IPS DF 4.7 (cell line): ENCODE data around the gene WHRN.

Experiments
- DNase-seq: peaks from one replicate; pipeline ENCODE4 v3.0.0-alpha.2; 2013; ENCODE audit warnings: low spot score; ENCODE audit errors: extremely low read depth

WHRN gene

GRCh38 chr9:114493521-114494184 is 11.6 kb downstream of the WHRN start:
- no peak for DNase-seq

- no peak for DNase-seq
Measured at GRCh38 chr9:114492991-114493390, 12.3 kb downstream of the WHRN start.

DNA sequence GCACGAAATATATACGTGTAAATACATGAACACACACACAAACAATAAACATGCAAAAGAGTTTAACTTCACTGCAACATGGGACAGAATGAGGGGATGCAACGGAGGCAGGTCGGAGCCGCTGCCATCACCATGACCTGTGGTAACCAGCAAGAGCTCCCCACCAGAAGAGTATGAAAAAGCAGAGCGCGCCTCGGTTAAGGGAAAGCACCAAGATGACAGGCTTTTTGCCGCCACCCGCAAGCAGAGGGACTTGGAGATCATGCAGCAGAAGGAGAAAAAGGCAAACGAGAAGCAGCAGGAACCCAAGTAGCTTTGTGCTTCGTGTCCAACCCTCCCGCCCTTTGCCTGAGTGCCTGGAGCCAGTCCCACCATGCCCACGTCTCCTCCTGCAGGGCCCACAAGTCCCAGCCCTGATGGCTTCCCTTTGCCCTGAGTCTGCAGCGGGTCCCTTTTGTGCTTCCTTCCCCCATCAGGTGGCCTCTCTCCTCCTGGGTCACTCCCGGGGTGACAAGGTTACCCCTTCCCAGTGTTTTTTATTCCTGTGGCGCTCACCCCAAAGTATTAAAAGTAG is 13.8 kb downstream of the WHRN start:
- DNase-seq, result no peak

DNA sequence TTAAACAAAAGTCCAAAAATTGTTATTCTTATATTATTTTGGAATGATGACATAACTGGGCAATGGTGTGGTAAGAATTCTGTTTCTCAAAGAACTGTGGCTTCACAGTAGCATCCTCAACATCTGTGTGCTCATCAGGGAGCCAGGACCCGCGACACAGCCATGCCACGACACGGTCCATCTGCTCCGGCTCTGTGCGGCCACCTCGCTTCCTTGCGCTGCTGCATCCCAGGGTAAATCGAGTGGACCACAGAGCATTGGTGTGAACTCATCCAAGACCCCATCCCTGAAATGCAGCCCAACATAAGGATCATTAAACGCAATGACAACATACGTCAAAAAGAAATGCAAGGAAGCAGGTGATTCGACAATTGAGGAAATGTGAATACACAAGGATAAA is 15.3 kb downstream of the WHRN start:
- no peak for DNase-seq

DNA sequence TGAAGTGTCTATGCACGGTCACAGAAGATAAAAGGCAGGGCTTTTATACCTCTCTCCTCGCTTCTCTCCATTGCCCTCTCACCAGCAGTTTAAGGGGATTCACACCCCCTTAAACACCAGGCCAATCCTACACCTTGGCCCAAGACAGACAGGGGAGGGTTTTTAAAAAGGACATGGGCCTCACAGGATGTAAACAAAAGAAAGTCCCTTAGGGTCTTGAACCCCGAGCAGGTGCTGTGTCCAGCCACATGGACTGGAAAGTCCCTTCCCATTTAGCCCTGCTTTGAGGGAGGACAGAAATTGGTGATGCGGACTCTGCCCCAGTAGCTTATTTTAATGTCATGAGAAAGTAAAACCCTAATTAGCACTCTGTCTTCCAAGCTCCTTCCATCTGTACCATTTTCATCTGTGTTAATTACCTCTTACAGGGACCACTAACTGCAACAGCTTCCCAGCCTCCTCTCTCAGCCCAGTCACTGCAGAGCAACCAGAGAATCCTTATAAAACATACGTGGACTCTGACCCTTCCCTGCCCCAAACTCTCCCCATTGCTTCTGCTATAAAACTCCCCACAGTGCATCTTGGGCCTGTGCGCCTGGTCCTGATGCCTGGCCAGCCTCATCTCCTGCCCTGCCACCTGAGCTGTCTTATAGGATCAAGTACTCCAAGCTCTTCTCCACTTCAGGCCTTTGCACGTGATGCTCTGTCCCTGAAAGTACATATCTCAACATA is 16.7 kb downstream of the WHRN start:
- no peak for DNase-seq

- no peak for DNase-seq
Measured at GRCh38 chr9:114487607-114488300, 17.5 kb downstream of the WHRN start.

DNA sequence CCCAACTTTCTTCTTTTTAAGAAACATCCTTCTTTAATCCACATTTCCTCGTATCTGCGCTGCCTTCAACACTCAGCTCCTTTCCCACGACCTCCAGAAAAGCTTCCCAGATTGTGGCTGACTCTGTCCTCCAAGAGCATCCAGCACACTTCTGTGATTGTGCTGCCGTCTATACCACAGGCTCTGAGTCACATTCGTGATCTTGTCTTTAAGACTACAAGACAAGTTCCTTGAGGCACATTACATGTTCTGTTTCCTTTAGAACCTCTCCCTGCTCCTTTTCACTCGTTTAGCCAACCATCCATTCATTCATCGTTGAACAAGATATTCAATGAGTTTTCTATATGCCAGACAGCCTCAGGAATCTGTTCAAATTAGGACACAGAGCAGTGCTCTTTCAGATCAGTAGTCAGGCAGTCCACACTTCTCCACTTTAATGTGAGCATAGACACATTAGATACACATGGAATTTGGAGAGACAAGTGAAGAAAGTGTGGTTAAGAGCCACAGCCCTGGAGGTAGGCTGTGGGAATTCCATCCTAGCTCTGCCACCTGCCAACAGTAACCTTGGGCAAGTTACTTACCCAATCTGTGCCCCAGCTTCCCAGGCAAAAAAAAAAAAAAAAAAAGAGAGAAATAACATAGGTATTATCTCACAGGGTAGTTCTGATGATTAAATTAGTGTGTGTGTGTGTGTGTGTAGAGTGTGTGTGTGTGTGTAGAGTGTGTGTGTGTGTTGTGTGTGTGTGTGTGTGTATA is 18.9 kb downstream of the WHRN start:
- DNase-seq, result no peak

- DNase-seq, result no peak
Measured at GRCh38 chr9:114484854-114485443, 20.3 kb downstream of the WHRN start.

DNA sequence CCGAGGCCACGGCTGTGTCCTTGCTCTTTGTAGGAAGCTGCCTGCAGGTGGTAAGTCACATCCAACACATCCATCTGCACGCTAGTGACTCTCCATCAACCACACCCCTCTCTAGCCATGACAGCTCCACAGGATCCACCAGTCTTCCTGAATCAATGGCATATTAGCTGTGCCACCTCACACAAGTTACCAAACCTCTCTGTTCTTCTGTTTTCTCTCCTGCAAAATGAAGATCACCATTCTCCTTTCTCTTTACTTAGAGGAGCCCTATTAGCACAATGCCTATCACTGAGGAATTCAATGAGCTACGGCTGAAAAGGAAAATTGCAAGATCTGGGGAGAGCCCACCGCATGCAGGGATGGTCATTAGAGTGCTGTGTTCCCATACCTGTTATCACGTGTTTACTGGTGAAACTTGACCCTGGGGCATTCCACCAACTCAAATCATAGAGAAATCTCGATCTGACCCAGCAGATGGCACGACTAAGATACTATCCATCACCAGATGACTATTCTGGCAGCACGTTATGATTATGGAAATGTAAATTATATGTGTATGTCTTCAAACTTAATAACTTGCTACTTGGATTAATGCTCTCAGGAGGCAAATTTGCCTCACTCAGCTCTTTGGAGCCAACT is 20.9 kb downstream of the WHRN start:
- DNase-seq, result no peak

DNA sequence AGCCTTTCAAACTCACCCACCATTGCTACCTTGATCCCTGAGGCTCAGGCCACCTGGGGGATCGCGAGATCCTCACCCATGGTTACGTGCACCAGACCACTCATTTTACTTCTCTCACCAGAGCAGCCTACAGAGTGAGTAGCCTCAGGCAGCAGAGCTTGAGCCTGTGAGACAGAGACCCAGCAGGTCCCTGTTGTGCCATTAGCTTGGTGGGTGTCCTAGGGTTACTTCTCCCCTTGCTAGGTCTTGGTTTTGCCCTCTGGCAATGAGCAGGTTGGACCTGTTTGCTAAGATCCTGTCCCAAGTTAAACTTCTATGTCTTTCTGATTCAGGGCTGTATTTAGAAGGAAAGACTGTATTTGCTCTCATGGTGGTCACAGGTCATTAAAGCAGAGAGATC is 21.8 kb downstream of the WHRN start:
- DNase-seq, result no peak

- DNase-seq, result no peak
Measured at GRCh38 chr9:114482593-114482992, 22.7 kb downstream of the WHRN start.

DNA sequence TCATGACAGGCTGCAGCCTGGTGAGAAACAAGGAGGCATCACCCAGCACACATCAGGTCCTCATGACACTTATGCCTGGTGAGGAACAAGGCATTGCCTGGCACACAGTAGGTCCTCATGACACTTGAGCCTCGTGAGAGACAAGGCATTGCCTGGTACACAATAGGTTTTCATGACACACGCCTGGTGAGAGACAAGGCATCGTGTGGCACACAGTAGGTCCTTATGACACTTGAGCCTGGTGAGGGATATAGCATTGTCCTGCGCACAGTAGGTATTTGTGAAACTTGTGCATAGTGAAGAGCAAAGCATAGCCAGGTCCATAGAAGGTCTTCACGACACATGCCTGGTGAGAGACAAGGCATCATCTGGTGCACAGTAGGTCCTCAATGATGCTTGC is 23.5 kb downstream of the WHRN start:
- DNase-seq, result no peak

- DNase-seq, result no peak
Measured at GRCh38 chr9:114480746-114481435, 24.4 kb downstream of the WHRN start.

DNA sequence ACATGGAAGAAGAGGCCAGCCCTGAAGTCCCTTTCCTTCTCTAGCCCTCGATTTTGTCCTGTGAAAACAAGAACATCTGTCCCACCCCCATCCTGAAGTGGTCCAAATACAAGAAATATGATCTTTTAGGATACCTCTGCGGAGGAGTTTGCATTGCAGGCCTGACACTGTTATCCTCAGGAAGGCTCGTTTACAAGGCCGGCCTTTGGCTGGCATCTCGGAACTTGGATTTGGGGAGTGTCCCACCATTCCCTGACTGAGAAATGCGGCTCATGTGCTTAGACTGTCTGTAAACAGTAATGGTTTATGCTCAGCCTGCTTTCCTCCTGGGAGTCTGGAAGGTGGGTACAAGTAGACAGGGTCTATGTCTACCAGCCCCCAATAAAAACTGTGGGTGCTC is 26.4 kb downstream of the WHRN start:
- no peak for DNase-seq

GRCh38 chr9:114478459-114478858 is 26.8 kb downstream of the WHRN start:
- DNase-seq, result no peak

DNA sequence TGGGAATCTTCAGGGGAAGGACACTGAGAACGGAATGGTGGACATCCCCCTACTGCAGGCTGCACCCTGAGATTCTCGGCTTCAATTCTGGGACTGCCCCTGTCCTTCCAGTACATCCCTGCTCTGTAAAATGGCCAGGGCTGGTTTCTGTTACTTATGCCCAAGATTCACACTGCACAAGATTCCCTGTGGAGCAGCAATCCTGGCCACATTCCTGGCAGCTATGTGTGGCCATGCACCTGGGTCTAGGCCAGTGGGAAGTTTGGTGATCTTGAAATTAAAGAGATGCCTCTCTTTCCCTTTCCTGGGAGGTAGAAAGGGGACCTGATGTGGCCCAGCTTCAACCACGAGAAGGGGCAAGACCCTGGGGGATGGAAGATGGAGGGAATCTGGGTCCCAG is 27.6 kb downstream of the WHRN start:
- no peak for DNase-seq

DNA sequence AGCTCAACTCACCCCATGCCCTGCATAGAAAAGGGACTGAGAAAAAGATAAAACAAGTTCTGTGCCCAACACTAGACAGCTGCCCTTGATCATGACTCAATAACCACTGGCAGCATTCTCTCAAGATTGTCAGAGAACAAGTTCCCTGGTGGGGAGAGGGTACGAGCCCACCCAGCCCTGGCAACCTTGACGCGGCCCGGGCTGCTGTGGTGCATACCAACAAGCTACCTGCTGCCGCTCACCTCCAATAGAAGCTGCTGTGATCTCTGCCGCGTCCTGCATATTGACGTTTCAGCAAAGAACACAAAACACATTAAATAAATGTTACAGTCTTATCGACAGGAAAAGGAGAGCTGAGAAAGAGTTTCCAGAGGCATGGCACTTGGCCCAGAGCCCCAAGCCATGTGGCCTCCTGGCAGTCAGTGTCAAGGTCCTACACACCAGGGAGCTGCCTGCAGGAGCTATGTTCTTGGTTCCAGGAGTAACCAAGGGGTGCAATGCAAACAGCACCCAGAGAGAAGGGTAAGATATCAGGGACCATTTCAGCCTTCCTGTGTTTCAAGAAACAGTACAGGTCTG is 28.3 kb downstream of the WHRN start:
- no peak for DNase-seq

DNA sequence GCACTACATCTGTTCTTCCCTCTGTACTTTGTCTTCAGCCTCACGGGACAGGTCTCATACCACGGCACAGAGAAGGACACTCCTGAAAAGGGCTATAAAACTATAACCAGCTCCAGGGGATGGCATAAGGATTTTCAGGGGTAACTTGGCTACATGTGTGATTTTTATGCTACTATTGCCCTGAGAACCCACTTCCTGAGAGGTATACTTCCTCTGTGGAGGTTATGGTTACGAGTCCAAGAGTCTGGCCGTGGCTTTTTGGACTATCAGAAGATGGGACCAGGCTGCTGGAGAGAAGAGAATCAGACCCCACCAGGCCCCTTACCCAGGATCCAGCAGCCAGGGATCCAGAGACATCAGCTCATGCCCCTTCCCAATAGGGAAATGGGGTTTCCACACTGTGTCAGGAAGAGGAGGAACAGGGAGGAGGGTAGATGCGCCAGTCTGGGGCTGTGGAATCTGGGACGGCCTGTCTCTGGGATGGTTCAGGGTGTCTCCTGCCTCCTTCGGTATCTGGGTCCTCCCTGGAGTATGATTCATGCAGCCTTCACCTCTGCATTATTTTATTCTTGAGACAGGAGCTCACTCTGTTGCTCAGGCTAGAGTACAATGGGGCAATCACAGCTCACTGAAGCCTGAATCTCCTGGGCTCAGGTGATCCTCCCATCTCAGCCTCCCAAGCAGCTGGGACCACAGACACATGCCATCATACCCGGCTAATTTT is 29.7 kb downstream of the WHRN start:
- DNase-seq, result no peak

DNA sequence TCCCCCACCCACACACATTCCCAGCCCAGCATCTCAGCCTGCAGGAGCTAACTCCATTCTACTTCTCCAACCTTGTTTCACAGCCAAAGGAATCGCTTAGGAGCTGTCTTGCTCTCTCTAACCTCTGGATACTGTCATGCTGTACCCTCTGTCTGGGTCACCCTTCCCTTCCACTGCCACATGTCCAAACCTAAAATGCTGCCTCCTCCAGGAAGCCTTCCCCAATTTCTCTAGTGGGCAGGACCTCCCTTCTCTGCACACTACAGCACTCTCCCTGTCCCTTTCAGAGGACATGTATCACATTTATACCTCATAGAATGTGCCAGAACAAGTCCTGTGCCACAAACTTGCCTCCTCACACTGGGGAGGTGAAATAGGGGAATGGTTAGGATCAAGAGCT is 30.8 kb downstream of the WHRN start:
- no peak for DNase-seq
